ENCODE results near the gene DACT2.

The DACT2 gene, protein sequence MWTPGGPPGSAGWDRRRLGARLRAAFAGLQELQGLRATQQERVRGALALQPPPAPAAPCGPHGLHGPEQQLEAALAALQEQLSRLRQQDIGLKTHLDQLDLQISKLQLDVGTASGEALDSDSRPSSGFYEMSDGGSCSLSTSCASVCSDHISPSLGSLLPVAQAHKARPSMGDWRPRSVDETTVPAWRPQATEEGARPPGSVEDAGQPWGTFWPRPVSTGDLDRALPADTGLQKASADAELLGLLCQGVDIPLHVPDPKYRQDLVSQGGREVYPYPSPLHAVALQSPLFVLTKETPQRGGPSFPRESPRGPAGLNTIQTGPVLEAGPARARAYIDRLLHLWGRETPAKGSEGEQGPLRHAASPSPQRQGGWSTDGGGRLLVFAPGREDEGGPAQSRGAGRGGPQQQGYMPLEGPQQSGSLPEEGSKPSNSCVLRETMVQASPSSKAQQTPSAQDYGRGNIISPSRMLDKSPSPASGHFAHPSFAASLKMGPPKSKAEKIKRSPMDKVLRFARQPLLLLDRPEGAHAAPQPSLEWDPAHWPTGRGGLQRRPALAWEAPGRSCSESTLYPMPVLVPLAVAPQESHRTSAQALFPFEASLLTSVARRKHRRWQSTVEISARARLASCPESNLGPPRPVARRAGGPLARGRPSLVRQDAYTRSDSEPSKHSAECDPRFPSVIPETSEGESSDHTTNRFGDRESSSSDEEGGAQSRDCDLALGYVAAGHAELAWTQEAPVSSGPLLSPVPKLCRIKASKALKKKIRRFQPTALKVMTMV

DNA sequence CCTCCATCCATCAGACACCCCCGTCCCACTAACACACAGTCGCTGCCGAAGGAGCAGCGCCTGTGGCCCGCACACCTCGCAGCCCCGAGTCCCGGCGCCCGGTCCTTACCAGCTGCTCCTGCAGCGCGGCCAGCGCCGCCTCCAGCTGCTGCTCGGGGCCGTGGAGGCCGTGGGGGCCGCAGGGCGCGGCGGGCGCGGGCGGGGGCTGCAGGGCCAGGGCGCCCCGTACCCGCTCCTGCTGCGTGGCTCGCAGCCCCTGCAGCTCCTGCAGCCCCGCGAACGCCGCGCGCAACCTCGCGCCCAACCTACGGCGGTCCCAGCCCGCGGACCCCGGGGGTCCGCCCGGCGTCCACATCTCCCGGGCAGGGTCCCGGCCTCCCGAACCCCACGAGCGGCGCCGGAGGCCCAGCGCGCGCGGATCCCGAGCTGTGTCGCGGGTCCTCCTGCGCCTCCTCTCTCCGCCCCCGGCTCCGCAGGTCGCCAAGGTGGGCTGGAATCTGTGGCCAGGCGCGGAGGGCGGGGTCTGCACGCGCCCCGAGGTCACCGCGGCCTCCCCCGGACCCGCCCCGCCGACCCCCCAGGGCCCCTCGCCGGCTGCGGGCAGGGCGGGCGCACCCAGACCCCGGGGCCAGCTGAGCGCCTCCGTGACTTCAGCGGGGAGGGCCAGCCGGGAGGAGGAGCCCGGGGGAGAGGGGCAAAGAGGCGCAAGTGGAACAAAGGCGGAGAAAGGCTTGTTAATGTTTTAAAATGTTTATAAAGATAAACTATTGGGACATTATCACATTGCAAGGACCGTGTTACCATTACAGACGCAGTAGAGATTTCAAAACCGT, at the start of gene DACT2:
TSS of gene DACT2 (minus strand) at position 499 of the 833 bp plus-strand sequence. CDS start at position 355, 144 bp downstream.
- Histone ChIP-seq H3K27ac (ENCODE audit: low read length) (no peak within 1 kb of the TSS), H3K4me3 (ENCODE audit: low read depth in 1 of 2, low read length in 2 of 2) (peak within 1 kb of the TSS in 1 of 2 donors; percentile 32), H3K4me1 (ENCODE audit: control insufficient read depth in 1 of 2, insufficient read depth in 2 of 2, low read length in 2 of 2) (peaks cover 2 to 10% of the 10 kb centered on the region in 2 donors), H3K9me3 (ENCODE audit: control insufficient read depth in 1 of 2, low read length in 2 of 2) (peaks cover 9 to 11% of the 10 kb centered on the region in 2 donors), H3K27me3 (ENCODE audit: low read depth, low read length) (peaks cover 7% of the 10 kb centered on the region), H3K36me3 (ENCODE audit: control insufficient read depth in 1 of 2, insufficient read depth in 2 of 2, low read length in 2 of 2) (no peaks in the 10 kb centered on the region)

DNA sequence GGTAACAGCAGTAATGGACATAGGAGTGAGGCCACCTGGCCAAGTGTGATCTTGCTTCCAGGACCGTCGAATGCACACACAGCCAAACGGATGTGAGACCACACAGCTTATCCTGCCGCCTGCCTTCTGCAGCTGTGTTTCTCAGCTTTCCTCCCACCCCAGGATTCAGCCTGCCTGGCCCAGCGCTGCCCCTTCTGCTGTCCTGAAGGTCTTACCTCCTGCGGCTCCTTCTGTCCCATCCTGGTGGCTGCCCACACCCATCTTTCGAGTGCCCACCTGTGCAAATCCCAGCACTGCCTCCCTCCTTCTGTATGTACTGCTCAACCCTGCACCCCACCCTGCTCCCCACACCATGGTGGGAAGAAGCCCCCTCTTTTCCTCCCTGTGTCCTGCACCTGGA, 49.4 kb upstream of the DACT2 start:
- Histone ChIP-seq H3K36me3 (ENCODE audit: control insufficient read depth in 1 of 2, insufficient read depth in 2 of 2, low read length in 2 of 2) (no peaks in the 10 kb centered on the region), H3K9me3 (ENCODE audit: control insufficient read depth in 1 of 2, low read length in 2 of 2) (no peaks in the 10 kb centered on the region), H3K27me3 (ENCODE audit: low read depth, low read length) (no peaks in the 10 kb centered on the region), H3K4me1 (ENCODE audit: control insufficient read depth in 1 of 2, insufficient read depth in 2 of 2, low read length in 2 of 2) (peaks cover 0 to 12% of the 10 kb centered on the region in 2 donors), H3K4me3 (ENCODE audit: low read depth in 1 of 2, low read length in 2 of 2) (no peak overlapping the region), H3K27ac (ENCODE audit: low read length) (no peak overlapping the region)

DNA sequence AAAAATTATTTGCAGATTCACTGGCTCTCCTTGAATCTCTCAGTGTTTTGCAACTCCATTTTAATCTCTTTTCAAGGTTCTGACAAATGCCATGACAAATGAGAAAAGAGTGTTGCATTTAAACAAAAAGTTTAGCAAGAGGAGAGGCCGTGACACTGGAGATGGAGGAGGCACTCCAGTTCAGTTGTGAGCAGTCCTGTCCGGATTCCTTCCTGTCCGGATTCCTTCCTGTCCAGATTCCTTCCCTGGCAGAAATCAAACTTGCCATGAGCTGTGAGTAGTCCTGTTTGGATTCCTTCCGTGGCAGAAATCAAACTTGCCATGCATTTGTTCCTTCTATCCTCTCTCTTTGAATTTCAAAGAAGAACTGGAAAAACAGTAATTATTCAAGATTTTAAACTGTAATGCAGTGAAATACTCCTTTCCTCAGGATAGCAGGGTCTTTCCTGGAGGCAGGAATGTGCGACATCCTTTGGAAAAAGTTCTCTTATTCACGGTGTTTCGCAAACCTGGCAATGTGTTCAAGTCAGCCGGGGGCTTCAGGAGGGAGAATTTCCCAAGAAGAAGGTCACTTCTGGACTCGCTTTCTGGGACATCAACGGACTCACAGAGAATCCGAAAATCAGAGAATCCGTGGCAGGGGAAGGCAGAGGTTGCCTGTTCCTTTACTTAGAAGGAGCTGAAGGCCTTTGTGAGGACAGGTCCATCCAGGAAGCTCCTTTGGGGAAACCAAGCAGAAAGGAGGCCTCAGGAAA, 48.7 kb upstream of the DACT2 start:
- H3K27ac ChIP-seq (ENCODE audit: low read length) = no peak overlapping the region
- no peaks in the 10 kb centered on the region for H3K27me3 ChIP-seq (ENCODE audit: low read depth, low read length)
- no peak overlapping the region for H3K4me3 ChIP-seq (ENCODE audit: low read depth in 1 of 2, low read length in 2 of 2)
- peaks cover 0 to 12% of the 10 kb centered on the region in 2 donors for H3K4me1 ChIP-seq (ENCODE audit: control insufficient read depth in 1 of 2, insufficient read depth in 2 of 2, low read length in 2 of 2)
- no peaks in the 10 kb centered on the region for H3K36me3 ChIP-seq (ENCODE audit: control insufficient read depth in 1 of 2, insufficient read depth in 2 of 2, low read length in 2 of 2)
- no peaks in the 10 kb centered on the region for H3K9me3 ChIP-seq (ENCODE audit: control insufficient read depth in 1 of 2, low read length in 2 of 2)

DNA sequence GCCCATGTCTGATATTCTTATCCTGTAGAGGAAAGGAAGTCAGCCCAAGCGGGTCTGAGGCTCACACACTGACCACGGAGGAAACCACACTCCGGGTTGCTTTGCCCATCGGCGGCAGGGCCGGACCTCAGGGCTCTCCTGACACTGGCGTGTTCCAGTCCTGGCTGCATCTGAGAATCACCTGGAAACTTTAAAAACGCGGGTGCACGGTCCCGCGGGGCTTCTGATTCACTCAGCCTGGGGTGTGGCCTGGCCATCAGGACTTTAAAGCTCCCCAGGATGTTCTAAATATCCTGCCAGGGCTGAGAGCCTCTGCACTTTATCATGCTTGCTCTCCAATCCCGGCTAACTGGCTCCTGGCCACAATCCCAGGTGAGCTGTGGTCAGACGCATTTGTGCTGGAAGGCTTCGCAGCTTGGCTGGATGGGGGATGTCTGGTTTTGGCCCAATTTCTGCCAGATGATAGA, 47.7 kb upstream of the DACT2 start:
- Histone ChIP-seq H3K27ac (ENCODE audit: low read length) (no peak overlapping the region), H3K9me3 (ENCODE audit: control insufficient read depth in 1 of 2, low read length in 2 of 2) (no peaks in the 10 kb centered on the region), H3K4me1 (ENCODE audit: control insufficient read depth in 1 of 2, insufficient read depth in 2 of 2, low read length in 2 of 2) (peaks cover 0 to 12% of the 10 kb centered on the region in 2 donors), H3K4me3 (ENCODE audit: low read depth in 1 of 2, low read length in 2 of 2) (no peak overlapping the region), H3K36me3 (ENCODE audit: control insufficient read depth in 1 of 2, insufficient read depth in 2 of 2, low read length in 2 of 2) (no peaks in the 10 kb centered on the region), H3K27me3 (ENCODE audit: low read depth, low read length) (no peaks in the 10 kb centered on the region)

DNA sequence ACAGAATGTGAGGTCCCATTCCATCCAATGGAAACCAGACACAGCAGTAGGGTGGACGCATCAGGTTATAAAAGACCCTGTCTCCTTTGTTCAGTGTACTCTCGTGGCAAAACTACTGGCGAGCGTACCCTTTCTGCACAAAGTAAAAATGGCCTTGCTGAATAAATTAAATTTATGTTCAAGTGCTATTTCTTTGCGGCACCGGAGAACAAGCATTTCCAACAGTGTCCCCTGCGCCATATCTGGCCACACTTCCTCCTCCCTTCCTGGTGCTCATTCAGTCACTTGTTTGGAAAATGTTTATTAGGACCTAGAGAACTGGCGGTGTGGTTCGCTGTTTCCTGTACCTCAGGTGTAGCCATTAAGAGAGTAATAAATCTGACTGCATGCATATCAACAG, 46.9 kb upstream of the DACT2 start:
- Histone ChIP-seq H3K36me3 (ENCODE audit: control insufficient read depth in 1 of 2, insufficient read depth in 2 of 2, low read length in 2 of 2) (no peaks in the 10 kb centered on the region), H3K27me3 (ENCODE audit: low read depth, low read length) (no peaks in the 10 kb centered on the region), H3K4me1 (ENCODE audit: control insufficient read depth in 1 of 2, insufficient read depth in 2 of 2, low read length in 2 of 2) (peaks cover 0 to 12% of the 10 kb centered on the region in 2 donors), H3K9me3 (ENCODE audit: control insufficient read depth in 1 of 2, low read length in 2 of 2) (peaks cover 0 to 3% of the 10 kb centered on the region in 2 donors), H3K27ac (ENCODE audit: low read length) (no peak overlapping the region), H3K4me3 (ENCODE audit: low read depth in 1 of 2, low read length in 2 of 2) (no peak overlapping the region)

DNA sequence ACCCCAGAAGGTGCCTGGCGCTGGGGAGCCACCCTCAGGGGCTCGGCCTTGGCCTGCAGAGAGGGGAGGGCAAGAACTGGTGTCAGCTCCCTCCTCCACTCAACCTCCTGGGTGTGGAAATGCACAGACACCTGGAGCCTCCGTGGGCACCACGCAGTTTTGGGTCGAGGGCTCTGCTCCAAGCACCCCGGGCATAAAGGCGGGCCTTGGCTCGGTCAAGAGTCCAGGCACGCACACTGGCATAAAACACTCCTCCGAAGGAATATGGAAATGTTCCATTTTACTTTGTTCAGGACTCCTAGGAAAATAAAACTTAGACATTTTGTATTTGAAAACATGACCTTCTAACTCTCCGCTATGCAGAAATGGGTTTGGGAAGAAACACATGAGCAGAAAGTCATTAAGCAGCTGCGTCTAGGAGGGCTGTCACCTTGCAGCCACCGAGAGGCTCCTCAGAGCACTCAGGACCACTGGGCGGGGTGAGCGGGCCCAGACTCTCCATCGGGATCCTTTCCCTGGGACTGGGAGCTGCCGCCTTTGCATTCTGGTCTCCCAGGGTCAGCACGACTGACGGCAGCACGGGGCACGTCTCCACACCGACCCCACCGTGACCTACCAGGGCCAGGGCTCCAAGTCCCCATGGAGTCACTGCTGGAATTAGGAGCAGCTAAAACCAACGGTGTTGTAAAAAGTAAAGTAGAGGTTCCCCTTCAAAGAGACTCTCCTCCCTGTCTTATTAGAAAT, 46.0 kb upstream of the DACT2 start:
- Histone ChIP-seq H3K4me3 (ENCODE audit: low read depth in 1 of 2, low read length in 2 of 2) (no peak overlapping the region), H3K9me3 (ENCODE audit: control insufficient read depth in 1 of 2, low read length in 2 of 2) (peaks cover 0 to 7% of the 10 kb centered on the region in 2 donors), H3K4me1 (ENCODE audit: control insufficient read depth in 1 of 2, insufficient read depth in 2 of 2, low read length in 2 of 2) (peaks cover 0 to 12% of the 10 kb centered on the region in 2 donors), H3K27me3 (ENCODE audit: low read depth, low read length) (no peaks in the 10 kb centered on the region), H3K27ac (ENCODE audit: low read length) (no peak overlapping the region), H3K36me3 (ENCODE audit: control insufficient read depth in 1 of 2, insufficient read depth in 2 of 2, low read length in 2 of 2) (no peaks in the 10 kb centered on the region)

DNA sequence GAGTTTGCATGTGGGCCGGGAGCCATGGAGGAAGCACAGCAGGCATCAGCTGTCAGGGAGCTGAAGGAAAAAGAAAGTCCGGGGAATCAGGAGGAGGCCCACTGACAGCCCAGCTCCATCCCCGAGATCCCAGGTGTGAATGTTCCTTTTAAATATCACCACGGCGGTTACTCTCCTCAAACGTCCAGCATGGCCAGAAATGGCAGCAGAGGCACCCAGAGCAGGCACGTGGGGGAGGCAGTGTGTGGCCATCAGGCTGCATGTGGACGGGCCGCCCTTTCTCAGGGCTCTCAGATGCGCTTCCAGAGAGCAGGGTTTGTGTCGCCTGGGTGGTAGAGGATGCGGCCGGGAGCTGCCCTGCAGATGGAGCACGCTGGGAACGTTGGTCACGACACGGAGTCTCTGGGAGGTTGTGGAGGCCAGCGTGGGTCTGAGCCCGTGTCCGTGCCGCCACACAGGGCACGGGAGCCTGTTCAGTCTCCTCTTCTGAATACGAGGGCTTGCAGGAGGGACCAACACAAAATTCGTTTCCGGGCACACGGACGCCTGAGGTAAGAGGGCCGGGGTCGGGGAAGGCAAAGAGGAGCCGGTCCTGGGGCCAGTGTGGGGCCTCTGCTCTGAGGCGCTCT, 45.3 kb upstream of the DACT2 start:
- Histone ChIP-seq H3K4me3 (ENCODE audit: low read depth in 1 of 2, low read length in 2 of 2) (no peak overlapping the region), H3K4me1 (ENCODE audit: control insufficient read depth in 1 of 2, insufficient read depth in 2 of 2, low read length in 2 of 2) (peaks cover 0 to 7% of the 10 kb centered on the region in 2 donors), H3K27ac (ENCODE audit: low read length) (no peak overlapping the region), H3K36me3 (ENCODE audit: control insufficient read depth in 1 of 2, insufficient read depth in 2 of 2, low read length in 2 of 2) (no peaks in the 10 kb centered on the region), H3K9me3 (ENCODE audit: control insufficient read depth in 1 of 2, low read length in 2 of 2) (peaks cover 0 to 7% of the 10 kb centered on the region in 2 donors), H3K27me3 (ENCODE audit: low read depth, low read length) (no peaks in the 10 kb centered on the region)

DNA sequence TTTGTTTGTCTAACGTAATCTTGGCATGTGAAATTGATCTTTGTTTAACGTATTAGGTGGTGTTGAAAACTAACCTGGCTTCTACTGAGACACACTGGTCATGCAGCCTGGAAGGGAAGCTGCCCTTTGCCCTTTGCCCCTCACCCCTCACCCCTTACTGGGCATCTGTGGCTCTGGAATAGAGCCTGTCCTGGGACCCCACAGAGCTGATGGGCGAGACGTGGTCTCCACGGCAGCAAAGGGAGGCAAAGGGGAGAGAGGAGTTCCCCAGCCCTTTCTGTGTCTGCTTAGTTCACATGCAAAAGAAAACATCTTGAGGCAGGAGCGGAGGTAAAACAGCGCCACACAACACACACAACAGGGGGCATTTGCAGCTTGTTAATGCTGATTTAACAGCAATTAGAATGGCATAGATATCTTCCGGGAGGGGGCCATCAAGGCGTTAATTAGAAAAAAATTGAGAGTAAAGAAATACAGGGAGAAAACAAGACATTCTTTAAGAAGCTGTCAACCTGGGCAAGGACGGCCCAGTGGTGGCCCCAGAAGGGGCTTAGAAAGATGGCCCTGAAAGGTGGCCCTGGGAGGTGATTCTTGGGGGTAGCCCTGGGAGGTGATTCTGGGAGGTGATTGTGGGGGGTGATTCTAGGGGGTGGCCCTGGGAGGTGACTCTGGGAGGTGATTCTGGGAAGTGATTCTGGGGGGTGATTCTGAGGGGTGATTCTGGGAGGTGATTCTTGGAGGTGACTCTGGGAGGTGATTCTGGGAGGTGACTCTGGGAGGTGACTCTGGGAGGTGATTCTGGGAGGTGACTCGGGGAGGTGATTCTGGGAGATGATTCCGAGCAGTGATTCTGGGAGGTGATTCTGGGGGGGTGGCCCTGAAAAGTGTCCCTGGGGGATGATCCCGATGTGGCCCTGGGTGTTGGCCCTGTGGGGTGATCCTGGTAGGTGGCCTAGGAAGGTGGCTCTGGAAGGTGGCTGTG, 44.5 kb upstream of the DACT2 start:
- Histone ChIP-seq H3K9me3 (ENCODE audit: control insufficient read depth in 1 of 2, low read length in 2 of 2) (peaks cover 0 to 7% of the 10 kb centered on the region in 2 donors), H3K36me3 (ENCODE audit: control insufficient read depth in 1 of 2, insufficient read depth in 2 of 2, low read length in 2 of 2) (no peaks in the 10 kb centered on the region), H3K27me3 (ENCODE audit: low read depth, low read length) (no peaks in the 10 kb centered on the region), H3K4me1 (ENCODE audit: control insufficient read depth in 1 of 2, insufficient read depth in 2 of 2, low read length in 2 of 2) (peaks cover 0 to 7% of the 10 kb centered on the region in 2 donors), H3K27ac (ENCODE audit: low read length) (no peak overlapping the region), H3K4me3 (ENCODE audit: low read depth in 1 of 2, low read length in 2 of 2) (no peak overlapping the region)

DNA sequence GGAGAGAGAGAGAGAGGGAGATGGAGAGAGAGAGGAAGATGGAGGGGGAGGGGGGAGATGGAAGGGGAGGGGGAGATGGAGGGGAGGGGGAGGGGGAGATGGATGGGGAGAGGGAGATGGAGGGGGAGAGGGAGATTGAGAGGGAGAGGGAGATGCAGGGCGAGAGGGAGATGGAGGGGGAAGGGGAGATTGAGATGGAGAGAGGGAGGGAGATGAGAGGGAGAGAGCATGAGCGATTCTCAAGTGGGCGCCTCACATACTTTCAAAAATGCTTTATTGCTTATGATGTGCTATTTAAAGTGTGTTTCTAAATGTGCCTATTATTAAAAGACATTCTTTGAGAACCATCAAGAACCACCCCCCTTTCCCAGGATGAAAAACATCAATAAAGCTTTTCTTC, 43.7 kb upstream of the DACT2 start:
- Histone ChIP-seq H3K4me3 (ENCODE audit: low read depth in 1 of 2, low read length in 2 of 2) (no peak overlapping the region), H3K4me1 (ENCODE audit: control insufficient read depth in 1 of 2, insufficient read depth in 2 of 2, low read length in 2 of 2) (peaks cover 0 to 4% of the 10 kb centered on the region in 2 donors), H3K9me3 (ENCODE audit: control insufficient read depth in 1 of 2, low read length in 2 of 2) (peaks cover 0 to 7% of the 10 kb centered on the region in 2 donors), H3K36me3 (ENCODE audit: control insufficient read depth in 1 of 2, insufficient read depth in 2 of 2, low read length in 2 of 2) (no peaks in the 10 kb centered on the region), H3K27ac (ENCODE audit: low read length) (no peak overlapping the region), H3K27me3 (ENCODE audit: low read depth, low read length) (no peaks in the 10 kb centered on the region)

Measured in muscle layer of duodenum (tissue), 2 donors.